BLaER1 treated with 17β-estradiol and CSF1 and Interleukin-3, amounts not matched to agents 10 nM and 100 nM (cell line): ENCODE data around the gene MYORG.
"Not testable (repeated sequence)": the region's sequence is repeated elsewhere in the genome, so short reads cannot be mapped to it uniquely, and the experiment has no call there.

Experiments
- H3K27ac ChIP-seq, 11 experiments: shearing (Covaris generic); formaldehyde crosslinking; 2 replicates each; pipeline ENCODE4 v1.8.1; 2022
- H3K27me3 ChIP-seq, 11 experiments: shearing (Covaris generic); formaldehyde crosslinking; 2 replicates each; pipeline ENCODE4 v1.8.1; 2022
- H3K36me3 ChIP-seq, 11 experiments: shearing (Covaris generic); formaldehyde crosslinking; 2 replicates each; pipeline ENCODE4 v1.8.1; 2022
- H3K4me1 ChIP-seq, 10 experiments: shearing (Covaris generic); formaldehyde crosslinking; 2 replicates each; pipeline ENCODE4 v1.8.1; 2022
- H3K4me2 ChIP-seq, 11 experiments: shearing (Covaris generic); formaldehyde crosslinking; 2 replicates each; pipeline ENCODE4 v1.8.1; 2022
- H3K4me3 ChIP-seq, 10 experiments: shearing (Covaris generic); formaldehyde crosslinking; 2 replicates each; pipeline ENCODE4 v1.8.1; 2022
- H3K9ac ChIP-seq, 11 experiments: shearing (Covaris generic); formaldehyde crosslinking; 2 replicates each; pipeline ENCODE4 v1.8.1; 2022
- H3K9me3 ChIP-seq, 11 experiments: shearing (Covaris generic); formaldehyde crosslinking; replicated peaks in 1 of 11; 2 replicates each; pipeline ENCODE4 v1.8.1; 2022
- H4K20me1 ChIP-seq, 11 experiments: shearing (Covaris generic); formaldehyde crosslinking; 2 replicates each; pipeline ENCODE4 v1.8.1; 2022
- Cebpa-rat ChIP-seq, 11 experiments: shearing (Covaris generic); IDR thresholded peaks; 2 replicates each; pipeline ENCODE4 v1.8.1; 2022

Gene MYORG

GRCh38 chr9:34366365-34366764 lies 10.3 kb downstream of the MYORG start:
- no peaks in the 10 kb centered on the region for H3K27me3 ChIP-seq
- H3K4me3 ChIP-seq, result no peak overlapping the region
- H3K36me3 ChIP-seq, result peaks cover 11 to 35% (median 21%) of the 10 kb centered on the region in 11 experiments; a peak in 21 of 22 replicates
- H4K20me1 ChIP-seq, result no peaks in the 10 kb centered on the region
- H3K9me3 ChIP-seq, result peaks cover 31 to 44% (median 34%) of the 10 kb centered on the region in 11 experiments
- H3K27ac ChIP-seq, result no peak overlapping the region
- no peak overlapping the region for H3K9ac ChIP-seq
- no peak overlapping the region for H3K4me2 ChIP-seq
- peaks cover 0 to 5% (median 0%) of the 10 kb centered on the region in 10 experiments; a peak in 1 of 20 replicates for H3K4me1 ChIP-seq
- no peak for TF ChIP-seq Cebpa-rat (IDR thresholded peaks at IDR 0.05)

- no peaks in the 10 kb centered on the region for H3K27me3 ChIP-seq
- H3K36me3 ChIP-seq, result peaks cover 2 to 24% (median 11%) of the 10 kb centered on the region in 11 experiments; a peak in 15 of 22 replicates
- H4K20me1 ChIP-seq, result no peaks in the 10 kb centered on the region
- no peak for TF ChIP-seq Cebpa-rat (IDR thresholded peaks at IDR 0.05)
- no peak overlapping the region for H3K9ac ChIP-seq
- peaks cover 22 to 33% (median 24%) of the 10 kb centered on the region in 11 experiments for H3K9me3 ChIP-seq
- H3K4me3 ChIP-seq, result no peak overlapping the region
- peaks cover 0 to 5% (median 0%) of the 10 kb centered on the region in 10 experiments; a peak in 1 of 20 replicates for H3K4me1 ChIP-seq
- H3K27ac ChIP-seq, result no peak overlapping the region
- H3K4me2 ChIP-seq, result no peak overlapping the region
These were observed 11.4 kb downstream of the MYORG start for GRCh38 chr9:34365282-34365681.

DNA sequence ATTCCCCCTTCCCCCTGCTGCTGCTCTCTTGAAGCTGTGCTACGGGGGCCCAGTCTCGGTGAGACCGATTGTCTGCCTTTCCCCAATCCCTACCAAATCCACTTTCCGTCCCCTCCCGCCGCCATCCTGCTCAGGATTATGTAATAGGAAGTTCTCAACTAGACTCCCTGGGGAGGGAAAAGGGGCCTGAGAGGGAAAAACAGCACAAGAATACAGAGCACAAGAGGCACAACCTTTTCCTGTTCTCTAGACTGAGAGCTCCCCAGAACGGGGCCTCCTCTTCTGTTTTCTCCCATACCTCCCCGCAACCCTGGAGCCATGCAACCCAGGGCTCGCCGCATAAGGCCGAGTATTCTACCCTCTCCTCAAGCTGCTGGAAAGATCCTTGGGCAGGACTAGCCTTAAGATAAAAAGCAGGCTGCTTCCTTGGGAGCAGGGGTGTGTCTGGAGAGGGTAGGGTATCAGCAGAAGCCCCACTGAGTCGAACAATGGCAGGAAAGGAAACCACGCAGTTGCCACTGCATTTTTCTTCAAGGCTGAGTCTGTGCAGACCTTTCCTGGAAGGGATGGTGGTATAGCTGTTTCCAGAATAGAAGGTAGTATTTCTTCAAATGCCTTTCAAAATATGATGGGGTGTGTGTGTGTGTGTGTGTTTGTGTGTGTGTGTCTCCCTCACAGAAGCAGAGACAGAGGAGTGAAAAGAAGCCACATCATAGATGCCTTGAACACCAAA lies 12.9 kb downstream of the MYORG start:
- no peaks in the 10 kb centered on the region for H3K27me3 ChIP-seq
- peaks cover 16 to 27% (median 21%) of the 10 kb centered on the region in 11 experiments for H3K9me3 ChIP-seq
- H3K4me1 ChIP-seq, result peaks cover 0 to 5% (median 0%) of the 10 kb centered on the region in 10 experiments; a peak in 1 of 20 replicates
- H3K9ac ChIP-seq, result no peak overlapping the region
- TF ChIP-seq Cebpa-rat (IDR thresholded peaks at IDR 0.05), result no peak
- H3K27ac ChIP-seq, result no peak overlapping the region
- H3K36me3 ChIP-seq, result peaks cover 0 to 13% (median 10%) of the 10 kb centered on the region in 11 experiments; a peak in 12 of 22 replicates
- H4K20me1 ChIP-seq, result no peaks in the 10 kb centered on the region
- no peak overlapping the region for H3K4me2 ChIP-seq
- no peak overlapping the region for H3K4me3 ChIP-seq

DNA sequence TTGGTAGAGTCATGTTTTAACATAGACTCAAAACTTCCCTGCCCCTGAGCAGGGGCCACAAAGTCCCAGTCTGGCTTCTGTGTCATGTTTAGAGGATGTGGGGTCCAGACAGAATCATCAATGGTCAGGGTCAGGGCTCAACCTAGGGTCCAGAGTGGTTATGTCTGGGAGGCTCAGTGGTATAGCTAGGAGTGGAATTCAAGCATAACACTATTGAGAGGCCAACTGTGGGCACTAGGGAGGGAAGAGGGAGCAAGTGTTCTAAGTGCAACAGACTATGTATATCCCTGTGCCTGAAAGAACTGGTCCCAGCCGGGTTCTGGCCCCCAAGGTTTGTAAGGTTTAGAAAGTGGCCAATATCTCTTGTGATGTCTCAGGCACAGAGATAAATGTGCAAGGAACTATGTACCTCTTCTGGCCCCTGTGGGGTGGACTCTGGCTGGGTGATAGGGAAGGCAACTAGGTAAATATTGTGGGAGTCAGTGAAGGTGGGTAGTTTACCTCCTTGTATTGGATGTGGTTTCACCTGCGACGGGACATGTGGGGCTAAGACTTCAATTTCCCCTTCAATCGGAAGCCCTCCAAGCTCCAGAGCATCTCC lies 14.0 kb downstream of the MYORG start:
- TF ChIP-seq Cebpa-rat (IDR thresholded peaks at IDR 0.05), result no peak
- H3K36me3 ChIP-seq, result peaks cover 0 to 6% (median 3%) of the 10 kb centered on the region in 11 experiments; a peak in 11 of 22 replicates
- no peaks in the 10 kb centered on the region for H4K20me1 ChIP-seq
- no peak overlapping the region for H3K9ac ChIP-seq
- H3K9me3 ChIP-seq, result peaks cover 5 to 16% (median 11%) of the 10 kb centered on the region in 11 experiments
- no peak overlapping the region for H3K4me2 ChIP-seq
- H3K4me1 ChIP-seq, result peaks cover 0 to 5% (median 0%) of the 10 kb centered on the region in 10 experiments; a peak in 1 of 20 replicates
- no peak overlapping the region for H3K4me3 ChIP-seq
- no peaks in the 10 kb centered on the region for H3K27me3 ChIP-seq
- H3K27ac ChIP-seq, result no peak overlapping the region

GRCh38 chr9:34352957-34353356 lies 23.7 kb downstream of the MYORG start:
- H3K36me3 ChIP-seq, result peaks cover 0 to 17% (median 5%) of the 10 kb centered on the region in 11 experiments; a peak in 7 of 22 replicates
- H3K9me3 ChIP-seq, result peaks cover 12 to 22% (median 18%) of the 10 kb centered on the region in 11 experiments
- not testable (repeated sequence) for H4K20me1 ChIP-seq, H3K4me1 ChIP-seq, H3K27ac ChIP-seq, H3K4me2 ChIP-seq, H3K9ac ChIP-seq, H3K4me3 ChIP-seq, H3K27me3 ChIP-seq

GRCh38 chr9:34352122-34352652 lies 24.5 kb downstream of the MYORG start:
- peaks cover 0 to 21% (median 5%) of the 10 kb centered on the region in 11 experiments; a peak in 7 of 22 replicates for H3K36me3 ChIP-seq
- H3K9ac ChIP-seq, H3K27ac ChIP-seq, H3K4me1 ChIP-seq, H3K4me3 ChIP-seq, H4K20me1 ChIP-seq, H3K27me3 ChIP-seq, H3K4me2 ChIP-seq: not testable (repeated sequence)
- H3K9me3 ChIP-seq, result peaks cover 12 to 20% (median 18%) of the 10 kb centered on the region in 11 experiments

DNA sequence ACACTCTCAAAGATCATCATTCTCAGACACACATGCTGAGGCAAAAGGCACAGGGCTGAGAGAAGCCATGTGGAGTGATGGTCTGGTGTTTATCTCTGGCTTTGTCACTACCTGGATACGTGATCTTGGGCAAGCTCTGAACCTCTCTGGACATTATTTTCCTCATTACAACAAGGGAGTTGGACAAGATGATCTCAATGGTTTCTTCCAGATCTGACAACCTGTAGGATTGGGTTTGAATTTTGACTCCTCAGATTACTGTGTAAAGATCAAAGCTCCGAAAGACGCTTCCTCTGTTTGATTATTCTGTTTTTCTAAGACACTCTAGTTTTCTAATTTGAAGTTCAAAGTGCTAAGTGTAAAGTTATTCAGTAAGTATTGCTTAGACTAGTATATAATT lies 27.4 kb downstream of the MYORG start:
- H3K4me2 ChIP-seq, result no peak overlapping the region
- H3K36me3 ChIP-seq, result peaks cover 1 to 32% (median 7%) of the 10 kb centered on the region in 11 experiments; a peak in 13 of 22 replicates
- H3K9ac ChIP-seq, result no peak overlapping the region
- H3K27ac ChIP-seq, result no peak overlapping the region
- 0 out of 22 replicates have a peak, but pooled peaks cover 0 to 3% (median 0%) of the 10 kb centered on the region in 11 experiments for H4K20me1 ChIP-seq
- no peaks in the 10 kb centered on the region for H3K27me3 ChIP-seq
- 0 out of 20 replicates have a peak, but pooled peaks cover 0 to 5% (median 0%) of the 10 kb centered on the region in 10 experiments for H3K4me1 ChIP-seq
- H3K4me3 ChIP-seq, result no peak overlapping the region
- no peak for TF ChIP-seq Cebpa-rat (IDR thresholded peaks at IDR 0.05)
- H3K9me3 ChIP-seq, result no peaks in the 10 kb centered on the region

- Histone ChIP-seq H3K27ac (no peak overlapping the region), H3K4me2 (no peak overlapping the region), H4K20me1 (0 out of 22 replicates have a peak, but pooled peaks cover 0 to 18% (median 0%) of the 10 kb centered on the region in 11 experiments), H3K9ac (no peak overlapping the region), H3K9me3 (no peaks in the 10 kb centered on the region), H3K27me3 (no peaks in the 10 kb centered on the region), H3K4me3 (no peak overlapping the region), H3K36me3 (peaks cover 17 to 48% (median 22%) of the 10 kb centered on the region in 11 experiments), H3K4me1 (0 out of 20 replicates have a peak, but pooled peaks cover 0 to 5% (median 0%) of the 10 kb centered on the region in 10 experiments)
- no peak for TF ChIP-seq Cebpa-rat (IDR thresholded peaks at IDR 0.05)
These were observed 28.9 kb downstream of the MYORG start for GRCh38 chr9:34347800-34348158.
